NOMO-1 treated with DMSO at 0.1 percent for 48 hours (cell line): ENCODE data around the gene PSENEN.
"Not testable (repeated sequence)": the region's sequence is repeated elsewhere in the genome, so short reads cannot be mapped to it uniquely, and the experiment has no call there.

Experiments
- DNase-seq: peaks from one replicate; lab custom pipeline; 2025; ENCODE audit not compliant: unreplicated experiment; lab: John Stamatoyannopoulos, UW

PSENEN gene

DNA sequence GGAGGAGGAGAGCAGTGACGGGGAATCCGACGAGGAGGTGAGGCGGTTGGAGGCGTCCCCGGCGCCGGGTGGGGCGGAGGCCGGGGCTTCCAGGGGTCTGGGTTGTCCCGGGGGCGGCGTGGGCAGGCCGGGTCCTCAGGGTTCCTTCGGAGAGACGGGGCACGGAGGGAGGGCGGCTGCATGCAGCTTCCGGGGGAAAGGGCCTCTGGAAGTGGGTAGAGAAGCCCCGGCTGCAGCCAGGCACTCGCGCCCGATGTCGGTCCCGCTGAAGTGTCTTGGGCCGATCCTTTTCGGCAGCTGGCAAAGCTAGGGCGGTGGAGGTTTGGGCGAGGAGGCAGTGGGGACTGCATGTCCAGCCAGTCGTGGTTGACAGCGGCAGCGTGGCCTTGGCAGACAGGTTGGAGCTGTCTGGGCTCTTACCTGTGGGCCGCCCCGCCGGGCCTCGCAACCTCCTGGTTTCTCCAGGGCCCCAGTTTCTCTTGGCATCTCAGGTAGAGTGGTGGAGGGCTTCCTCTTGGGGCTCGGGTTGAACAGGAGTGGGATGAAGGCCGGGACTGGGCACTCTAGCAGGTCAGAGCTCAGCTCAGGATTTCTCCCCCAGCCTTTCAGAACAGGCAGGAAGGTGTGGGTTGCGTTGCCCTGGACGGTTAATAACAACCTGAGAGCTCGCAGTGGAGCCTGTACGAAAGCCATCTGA is 27.0 kb upstream of the PSENEN start:
- no peak for DNase-seq

DNA sequence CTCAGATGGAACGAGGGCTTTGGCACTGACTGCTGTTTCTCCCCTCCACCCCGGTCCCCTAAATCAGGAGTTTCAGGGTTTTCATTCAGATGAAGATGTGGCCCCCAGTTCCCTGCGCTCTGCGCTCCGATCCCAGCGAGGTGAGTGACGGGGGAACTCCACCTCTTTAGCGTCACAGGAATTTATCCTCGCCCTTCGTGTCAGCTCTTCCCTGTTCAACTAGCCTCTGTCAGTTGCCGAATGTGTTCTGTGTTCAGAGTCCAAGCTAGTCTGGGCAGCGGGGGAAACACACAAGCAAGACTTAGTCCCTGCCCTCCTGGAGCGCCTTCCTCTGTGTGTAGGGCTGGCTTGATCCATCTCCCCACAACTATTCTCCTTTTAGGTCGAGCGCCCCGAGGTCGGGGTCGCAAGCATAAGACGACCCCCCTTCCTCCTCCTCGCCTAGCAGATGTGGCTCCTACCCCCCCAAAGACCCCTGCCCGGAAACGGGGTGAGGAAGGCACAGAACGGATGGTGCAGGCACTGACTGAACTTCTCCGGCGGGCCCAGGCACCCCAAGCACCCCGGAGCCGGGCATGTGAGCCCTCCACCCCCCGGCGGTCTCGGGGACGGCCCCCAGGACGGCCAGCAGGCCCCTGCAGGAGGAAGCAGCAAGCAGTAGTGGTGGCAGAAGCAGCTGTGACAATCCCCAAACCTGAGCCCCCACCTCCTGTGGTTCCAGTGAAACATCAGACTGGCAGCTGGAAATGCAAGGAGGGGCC is 25.9 kb upstream of the PSENEN start:
- no peak for DNase-seq

DNA sequence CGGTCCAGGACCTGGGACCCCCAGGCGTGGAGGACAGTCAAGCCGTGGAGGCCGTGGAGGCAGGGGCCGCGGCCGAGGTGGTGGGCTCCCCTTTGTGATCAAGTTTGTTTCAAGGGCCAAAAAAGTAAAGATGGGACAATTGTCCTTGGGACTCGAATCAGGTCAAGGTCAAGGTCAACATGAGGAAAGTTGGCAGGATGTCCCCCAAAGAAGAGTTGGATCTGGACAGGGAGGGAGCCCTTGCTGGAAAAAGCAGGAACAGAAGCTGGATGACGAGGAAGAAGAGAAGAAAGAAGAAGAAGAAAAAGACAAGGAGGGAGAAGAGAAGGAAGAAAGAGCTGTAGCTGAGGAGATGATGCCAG is 25.3 kb upstream of the PSENEN start:
- DNase-seq: no peak

DNA sequence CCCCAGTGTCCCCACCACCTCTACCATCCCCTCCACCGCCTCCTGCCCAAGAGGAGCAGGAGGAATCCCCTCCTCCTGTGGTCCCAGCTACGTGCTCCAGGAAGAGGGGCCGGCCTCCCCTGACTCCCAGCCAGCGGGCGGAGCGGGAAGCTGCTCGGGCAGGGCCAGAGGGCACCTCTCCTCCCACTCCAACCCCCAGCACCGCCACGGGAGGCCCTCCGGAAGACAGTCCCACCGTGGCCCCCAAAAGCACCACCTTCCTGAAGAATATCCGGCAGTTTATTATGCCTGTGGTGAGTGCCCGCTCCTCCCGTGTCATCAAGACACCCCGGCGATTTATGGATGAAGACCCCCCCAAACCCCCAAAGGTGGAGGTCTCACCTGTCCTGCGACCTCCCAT is 24.8 kb upstream of the PSENEN start:
- DNase-seq: no peak

DNA sequence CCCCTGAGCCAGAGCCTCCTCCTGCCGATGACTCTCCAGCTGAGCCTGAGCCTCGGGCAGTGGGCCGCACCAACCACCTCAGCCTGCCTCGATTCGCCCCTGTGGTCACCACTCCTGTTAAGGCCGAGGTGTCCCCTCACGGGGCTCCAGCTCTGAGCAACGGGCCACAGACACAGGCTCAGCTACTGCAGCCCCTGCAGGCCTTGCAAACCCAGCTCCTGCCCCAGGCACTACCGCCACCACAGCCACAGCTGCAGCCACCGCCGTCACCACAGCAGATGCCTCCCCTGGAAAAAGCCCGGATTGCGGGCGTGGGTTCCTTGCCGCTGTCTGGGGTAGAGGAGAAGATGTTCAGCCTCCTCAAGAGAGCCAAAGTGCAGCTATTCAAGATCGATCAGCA is 24.1 kb upstream of the PSENEN start:
- no peak for DNase-seq

DNA sequence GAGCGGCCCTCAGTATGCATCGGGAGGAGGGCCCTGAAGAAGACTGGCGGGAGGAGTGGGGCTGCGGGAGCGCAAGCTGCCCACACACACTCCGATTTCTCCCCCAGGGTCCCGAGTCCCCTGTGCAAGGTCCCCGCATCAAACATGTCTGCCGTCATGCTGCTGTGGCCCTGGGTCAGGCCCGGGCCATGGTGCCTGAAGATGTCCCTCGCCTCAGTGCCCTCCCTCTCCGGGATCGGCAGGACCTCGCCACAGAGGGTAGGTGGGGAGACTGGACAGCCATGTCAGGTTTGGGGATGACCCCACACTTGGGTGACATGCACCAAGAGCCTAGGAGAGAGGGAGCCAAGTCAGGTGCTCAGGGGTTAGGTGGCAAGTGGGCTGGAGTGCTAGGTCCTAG is 23.0 kb upstream of the PSENEN start:
- no peak for DNase-seq

DNA sequence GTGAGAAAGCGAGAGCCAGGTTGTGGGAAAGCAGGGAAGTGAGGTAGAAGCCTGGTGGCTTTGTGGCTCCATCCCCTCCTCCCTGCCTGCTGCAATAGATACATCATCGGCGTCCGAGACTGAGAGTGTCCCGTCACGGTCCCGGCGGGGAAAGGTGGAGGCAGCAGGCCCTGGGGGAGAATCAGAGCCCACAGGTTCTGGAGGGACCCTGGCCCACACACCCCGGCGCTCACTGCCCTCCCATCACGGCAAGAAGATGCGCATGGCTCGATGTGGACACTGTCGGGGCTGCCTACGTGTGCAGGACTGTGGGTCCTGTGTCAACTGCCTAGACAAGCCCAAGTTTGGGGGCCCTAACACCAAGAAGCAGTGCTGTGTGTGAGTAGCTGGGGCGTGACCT is 22.6 kb upstream of the PSENEN start:
- no peak for DNase-seq

DNA sequence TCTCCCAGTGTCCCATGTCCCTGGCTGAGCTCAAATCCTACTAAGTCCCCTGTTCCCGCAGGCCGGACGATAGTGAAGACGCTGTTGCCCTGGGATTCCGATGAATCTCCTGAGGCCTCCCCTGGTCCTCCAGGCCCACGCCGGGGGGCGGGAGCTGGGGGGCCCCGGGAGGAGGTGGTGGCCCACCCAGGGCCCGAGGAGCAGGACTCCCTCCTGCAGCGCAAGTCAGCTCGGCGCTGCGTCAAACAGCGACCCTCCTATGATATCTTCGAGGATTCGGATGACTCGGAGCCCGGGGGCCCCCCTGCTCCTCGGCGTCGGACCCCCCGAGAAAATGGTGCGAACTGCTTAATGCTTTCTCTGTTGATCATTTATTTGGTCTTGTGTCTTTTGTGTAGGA is 21.8 kb upstream of the PSENEN start:
- no peak for DNase-seq

DNA sequence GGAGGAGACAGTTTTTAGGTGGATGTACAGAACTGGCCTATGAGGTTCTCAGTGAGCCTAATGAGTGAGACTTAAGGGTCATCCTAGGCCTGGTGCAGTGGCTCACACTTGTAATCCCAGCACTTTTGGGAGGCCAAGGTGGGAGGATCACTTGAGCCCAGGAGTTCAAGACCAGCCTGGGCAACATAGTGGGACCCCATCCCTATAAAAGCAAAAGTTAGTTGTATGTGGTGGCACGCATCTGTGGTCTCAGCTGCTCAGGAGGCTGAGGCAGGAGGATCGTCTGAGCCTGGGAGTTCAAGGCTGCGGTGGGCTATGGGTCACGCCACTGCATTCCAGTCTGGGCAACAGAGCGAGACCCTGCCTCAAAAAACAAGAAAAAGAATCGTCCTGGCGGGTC is 21.3 kb upstream of the PSENEN start:
- DNase-seq: not testable (repeated sequence)

DNA sequence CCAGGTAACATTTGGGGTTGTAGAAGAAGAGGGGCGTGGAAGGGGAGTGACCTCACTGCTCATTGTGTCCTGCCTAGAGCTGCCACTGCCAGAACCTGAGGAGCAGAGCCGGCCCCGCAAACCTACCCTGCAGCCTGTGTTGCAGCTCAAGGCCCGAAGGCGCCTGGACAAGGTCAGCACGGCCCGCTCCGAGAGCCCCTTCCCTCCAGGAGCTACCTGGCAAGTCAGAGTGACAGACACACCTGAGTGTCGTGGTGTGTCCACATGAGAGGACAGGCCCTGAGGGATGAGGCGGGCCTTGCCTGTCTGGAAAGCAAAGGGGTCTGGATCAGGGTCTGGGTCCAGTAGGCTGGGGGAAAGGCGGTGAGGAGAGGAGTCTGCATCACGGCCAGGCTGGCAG is 20.9 kb upstream of the PSENEN start:
- no peak for DNase-seq

DNA sequence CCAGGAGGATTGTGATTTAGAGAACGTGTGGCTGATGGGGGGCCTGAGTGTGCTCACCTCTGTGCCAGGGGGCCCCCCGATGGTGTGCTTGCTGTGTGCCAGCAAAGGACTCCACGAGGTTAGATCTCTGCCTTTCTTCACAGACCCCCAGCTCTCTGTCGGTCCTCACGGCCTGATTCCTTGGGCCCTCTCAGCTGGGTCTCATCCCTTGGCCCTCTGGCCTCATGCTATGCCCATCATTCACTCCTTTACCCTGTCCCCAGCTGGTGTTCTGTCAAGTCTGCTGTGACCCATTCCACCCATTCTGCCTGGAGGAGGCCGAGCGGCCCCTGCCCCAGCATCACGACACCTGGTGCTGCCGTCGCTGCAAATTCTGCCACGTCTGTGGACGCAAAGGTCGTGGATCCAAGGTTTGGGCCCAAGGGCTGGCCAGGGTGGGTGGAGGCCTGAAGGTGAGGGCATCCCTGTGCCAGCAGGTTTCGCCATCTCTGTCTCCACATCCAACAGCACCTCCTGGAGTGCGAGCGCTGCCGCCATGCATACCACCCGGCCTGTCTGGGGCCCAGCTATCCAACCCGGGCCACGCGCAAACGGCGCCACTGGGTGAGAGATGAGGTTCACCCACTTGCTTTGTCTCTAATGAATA is 20.1 kb upstream of the PSENEN start:
- DNase-seq: no peak

DNA sequence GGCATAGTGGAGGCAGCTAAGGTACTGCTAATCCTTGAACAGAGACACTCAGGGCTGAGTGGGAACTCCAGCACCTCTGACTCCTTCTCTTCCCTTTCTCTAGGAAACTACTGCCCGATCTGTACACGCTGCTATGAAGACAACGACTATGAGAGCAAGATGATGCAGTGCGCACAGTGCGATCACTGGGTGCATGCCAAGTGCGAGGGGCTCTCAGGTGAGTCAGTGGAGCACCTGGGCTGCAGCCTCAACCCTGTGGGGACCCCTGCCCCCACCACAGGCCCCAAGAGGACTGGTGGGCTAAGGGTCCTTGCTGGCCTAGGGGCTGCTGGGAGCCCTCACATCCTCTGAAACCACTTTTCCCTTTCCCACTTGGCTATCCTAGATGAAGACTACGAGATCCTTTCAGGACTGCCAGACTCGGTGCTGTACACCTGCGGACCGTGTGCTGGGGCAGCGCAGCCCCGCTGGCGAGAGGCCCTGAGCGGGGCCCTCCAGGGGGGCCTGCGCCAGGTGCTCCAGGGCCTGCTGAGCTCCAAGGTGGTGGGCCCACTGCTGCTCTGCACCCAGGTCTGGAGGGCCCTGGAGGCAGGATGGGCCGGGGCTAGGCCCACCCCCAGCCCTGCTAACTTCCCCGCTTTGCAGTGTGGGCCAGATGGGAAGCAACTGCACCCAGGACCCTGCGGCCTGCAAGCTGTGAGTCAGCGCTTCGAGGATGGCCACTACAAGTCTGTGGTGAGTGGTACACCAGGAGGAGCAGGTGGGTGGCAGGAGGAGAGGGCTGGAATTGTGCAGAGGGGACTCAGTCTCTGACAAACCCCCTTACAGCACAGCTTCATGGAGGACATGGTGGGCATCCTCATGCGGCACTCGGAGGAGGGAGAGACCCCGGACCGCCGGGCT is 18.1 kb upstream of the PSENEN start:
- no peak for DNase-seq

DNA sequence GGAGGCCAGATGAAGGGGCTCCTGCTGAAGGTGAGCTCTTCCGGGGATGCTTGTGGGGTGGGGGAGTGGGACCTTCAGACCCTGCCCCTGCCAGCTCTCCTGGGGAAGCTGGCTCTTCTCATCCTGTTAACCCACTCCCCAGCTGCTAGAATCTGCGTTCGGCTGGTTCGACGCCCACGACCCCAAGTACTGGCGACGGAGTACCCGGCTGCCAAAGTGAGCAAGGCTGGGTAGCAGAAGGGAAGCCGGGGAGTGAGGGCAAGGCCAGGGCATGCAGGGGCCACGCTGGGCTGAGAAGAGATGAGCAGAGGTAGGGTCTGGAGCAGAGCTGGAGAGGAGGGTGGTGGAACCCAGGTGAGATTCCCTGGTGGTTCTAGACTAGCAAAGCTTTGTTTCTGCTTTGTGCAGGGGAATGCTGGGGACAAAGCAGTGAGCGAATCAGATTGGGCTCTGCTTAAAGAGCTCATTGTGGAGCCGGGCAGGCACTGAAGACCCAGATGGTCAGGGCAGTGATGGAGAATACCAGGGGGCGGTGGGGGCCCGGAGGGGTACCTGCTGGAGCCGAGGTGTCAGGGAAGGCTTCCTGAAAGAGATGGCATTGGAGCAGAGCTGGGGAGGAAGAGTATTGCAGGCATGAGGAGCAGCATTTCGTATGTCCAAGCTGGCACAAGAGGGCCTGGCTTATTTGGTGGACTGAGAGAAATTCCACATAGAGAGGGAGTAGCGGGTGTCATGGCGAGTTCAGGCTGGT is 17.3 kb upstream of the PSENEN start:
- DNase-seq: no peak

DNA sequence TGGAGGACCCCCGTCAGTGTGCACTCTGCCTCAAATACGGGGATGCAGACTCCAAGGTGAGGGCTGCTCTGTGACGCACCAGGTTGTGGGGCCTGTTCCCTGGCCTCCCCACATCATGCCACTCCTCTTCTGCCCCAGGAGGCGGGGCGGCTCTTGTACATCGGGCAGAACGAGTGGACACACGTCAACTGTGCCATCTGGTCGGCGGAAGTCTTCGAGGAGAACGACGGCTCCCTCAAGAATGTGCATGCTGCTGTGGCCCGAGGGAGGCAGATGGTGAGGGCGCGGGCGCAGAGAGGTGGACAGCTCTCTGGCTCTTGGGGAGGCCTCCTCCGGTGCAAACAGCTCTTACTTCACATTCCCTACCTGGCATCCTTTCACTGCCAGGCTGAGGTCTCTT is 16.4 kb upstream of the PSENEN start:
- DNase-seq: no peak

DNA sequence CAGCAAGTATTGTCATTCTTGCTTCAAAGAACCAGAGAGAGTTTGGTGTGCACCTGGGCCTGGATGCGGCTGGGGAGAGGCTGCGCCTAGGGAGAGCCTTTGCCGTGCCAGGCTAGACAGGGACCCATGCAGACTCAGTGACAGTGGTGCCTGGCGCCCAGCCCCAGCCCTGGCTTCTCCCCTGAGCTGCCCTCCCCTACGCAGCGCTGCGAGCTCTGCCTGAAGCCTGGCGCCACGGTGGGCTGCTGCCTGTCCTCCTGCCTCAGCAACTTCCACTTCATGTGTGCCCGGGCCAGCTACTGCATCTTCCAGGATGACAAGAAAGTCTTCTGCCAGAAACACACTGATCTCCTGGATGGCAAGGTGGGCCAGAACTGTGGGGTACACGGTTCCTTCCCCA is 15.7 kb upstream of the PSENEN start:
- no peak for DNase-seq

DNA sequence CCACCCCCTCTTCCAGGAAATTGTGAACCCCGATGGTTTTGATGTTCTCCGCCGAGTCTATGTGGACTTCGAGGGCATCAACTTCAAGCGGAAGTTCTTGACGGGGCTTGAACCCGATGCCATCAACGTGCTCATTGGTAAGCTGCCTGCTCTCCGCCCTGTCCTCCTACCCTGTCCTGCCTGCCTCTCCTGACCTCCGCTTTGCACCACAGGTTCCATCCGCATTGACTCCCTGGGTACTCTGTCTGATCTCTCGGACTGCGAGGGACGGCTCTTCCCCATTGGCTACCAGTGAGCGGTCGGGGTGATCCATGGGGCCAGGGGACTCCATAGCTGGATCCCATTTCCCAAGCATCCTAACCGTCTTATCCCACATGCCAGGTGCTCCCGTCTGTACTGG is 15.1 kb upstream of the PSENEN start:
- no peak for DNase-seq

DNA sequence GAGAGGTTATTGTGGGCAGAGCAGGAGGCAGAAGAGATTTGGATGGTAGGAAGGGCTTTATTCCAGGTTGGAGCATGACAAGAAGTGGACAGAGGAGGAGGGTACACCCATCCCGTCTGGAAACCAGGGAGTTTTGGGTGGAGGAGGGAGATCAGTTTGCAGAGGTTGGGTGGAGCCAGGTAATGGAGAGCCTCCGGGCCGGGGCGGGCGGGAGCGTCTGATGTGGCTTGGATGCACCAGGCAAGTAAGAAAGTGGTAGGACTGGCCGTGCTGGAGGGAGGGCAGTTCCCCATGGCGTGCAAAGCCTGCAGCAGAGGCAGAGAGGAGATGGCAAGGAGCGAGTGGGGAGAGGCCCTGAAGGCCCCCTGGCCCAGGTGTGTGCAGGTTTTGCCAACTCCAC is 14.1 kb upstream of the PSENEN start:
- no peak for DNase-seq

DNA sequence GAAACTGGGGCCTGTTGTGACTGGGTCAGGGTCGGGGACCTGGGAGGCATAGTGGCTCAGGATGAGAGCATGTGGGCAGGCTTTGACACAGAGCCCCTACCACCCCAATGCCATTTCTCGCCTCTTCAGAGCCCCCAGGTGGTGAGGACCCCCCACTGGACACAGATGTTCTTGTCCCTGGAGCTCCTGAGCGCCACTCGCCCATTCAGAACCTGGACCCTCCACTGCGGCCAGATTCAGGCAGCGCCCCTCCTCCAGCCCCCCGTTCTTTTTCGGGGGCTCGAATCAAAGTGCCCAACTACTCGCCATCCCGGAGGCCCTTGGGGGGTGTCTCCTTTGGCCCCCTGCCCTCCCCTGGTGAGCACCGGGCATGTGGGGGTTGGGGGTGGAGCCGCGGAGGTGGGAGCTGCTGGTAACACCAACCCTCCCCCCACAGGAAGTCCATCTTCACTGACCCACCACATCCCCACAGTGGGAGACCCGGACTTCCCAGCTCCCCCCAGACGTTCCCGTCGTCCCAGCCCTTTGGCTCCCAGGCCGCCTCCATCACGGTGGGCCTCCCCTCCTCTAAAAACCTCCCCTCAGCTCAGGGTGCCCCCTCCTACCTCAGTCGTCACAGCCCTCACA is 13.6 kb upstream of the PSENEN start:
- no peak for DNase-seq

DNA sequence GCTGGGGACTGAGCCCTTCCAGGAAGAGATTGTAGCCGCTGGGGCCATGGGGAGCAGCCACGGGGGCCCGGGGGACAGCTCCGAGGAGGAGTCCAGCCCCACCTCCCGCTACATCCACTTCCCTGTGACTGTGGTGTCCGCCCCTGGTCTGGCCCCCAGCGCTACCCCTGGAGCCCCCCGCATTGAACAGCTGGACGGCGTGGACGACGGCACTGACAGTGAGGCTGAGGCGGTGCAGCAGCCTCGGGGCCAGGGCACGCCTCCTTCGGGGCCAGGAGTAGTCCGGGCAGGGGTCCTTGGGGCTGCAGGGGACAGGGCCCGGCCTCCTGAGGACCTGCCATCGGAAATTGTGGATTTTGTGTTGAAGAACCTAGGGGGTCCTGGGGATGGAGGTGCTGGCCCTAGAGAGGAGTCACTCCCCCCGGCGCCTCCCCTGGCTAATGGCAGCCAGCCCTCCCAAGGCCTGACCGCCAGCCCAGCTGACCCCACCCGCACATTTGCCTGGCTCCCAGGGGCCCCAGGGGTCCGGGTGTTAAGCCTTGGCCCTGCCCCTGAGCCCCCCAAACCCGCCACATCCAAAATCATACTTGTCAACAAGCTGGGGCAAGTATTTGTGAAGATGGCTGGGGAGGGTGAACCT is 12.8 kb upstream of the PSENEN start:
- DNase-seq: no peak
